Neural progenitor cell (in vitro differentiated cells): Measurements from ENCODE around the gene ING3.

Source experiments
- EZH2 ChIP-seq: fragments of 200-600 bp; sonication (generic); IDR thresholded peaks from 2 replicates; pipeline ENCODE4 v1.6.1; 2017; ENCODE audit warnings: antibody characterized with exemption, mild to moderate bottlenecking, moderate library complexity
- TF ChIP-seq, protein P1 (sequence below): fragments of 200-600 bp; sonication (generic); IDR thresholded peaks from 2 replicates; pipeline ENCODE4 v1.5.1; 2017; ENCODE audit warnings: antibody characterized with exemption, mild to moderate bottlenecking

DNA sequence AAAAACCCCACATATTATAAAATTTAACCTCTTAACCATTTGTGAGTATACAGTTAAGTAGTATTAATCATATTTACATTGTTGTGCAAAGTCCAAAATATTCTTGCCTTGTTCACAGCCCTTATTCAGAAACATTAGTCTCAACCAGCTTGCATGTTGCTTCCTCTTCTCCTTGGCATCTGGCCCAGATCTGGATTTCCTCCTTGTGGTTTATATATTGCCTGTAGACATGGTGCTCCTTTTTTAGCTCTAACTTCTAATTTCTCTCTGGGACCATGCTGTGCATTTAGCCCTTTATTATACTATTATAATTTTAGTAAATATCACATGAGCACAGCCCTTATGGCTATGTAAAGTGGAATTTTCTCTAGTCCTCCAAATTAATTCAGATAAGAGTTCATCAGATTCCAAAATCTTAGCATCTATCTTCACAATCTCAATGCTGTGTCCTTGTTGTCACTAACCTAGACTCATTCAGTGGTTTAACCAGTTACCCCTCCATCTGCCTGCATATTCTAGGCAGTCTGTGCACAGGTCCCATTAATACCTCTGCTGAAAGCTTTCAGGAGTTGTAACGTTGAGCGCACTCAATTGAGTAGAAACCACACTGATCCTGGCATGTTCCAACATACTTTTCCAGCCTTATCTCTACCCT is 45.9 kb downstream of the ING3 start:
- TF ChIP-seq, protein P1, sequence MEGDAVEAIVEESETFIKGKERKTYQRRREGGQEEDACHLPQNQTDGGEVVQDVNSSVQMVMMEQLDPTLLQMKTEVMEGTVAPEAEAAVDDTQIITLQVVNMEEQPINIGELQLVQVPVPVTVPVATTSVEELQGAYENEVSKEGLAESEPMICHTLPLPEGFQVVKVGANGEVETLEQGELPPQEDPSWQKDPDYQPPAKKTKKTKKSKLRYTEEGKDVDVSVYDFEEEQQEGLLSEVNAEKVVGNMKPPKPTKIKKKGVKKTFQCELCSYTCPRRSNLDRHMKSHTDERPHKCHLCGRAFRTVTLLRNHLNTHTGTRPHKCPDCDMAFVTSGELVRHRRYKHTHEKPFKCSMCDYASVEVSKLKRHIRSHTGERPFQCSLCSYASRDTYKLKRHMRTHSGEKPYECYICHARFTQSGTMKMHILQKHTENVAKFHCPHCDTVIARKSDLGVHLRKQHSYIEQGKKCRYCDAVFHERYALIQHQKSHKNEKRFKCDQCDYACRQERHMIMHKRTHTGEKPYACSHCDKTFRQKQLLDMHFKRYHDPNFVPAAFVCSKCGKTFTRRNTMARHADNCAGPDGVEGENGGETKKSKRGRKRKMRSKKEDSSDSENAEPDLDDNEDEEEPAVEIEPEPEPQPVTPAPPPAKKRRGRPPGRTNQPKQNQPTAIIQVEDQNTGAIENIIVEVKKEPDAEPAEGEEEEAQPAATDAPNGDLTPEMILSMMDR, result no peak
- TF ChIP-seq EZH2, result no peak
